SK-N-SH treated with all-trans-retinoic acid at 6 μM for 48 hours (cell line): ENCODE results near the gene AGPAT1.

Experiments
- ARNTL ChIP-seq: fragments of 450-650 bp; formaldehyde crosslinking; IDR thresholded peaks from 2 replicates; pipeline ENCODE4 v1.5.0; 2020; ENCODE audit warnings: low read depth, mild to moderate bottlenecking, moderate library complexity, borderline replicate concordance
- CSDC2 ChIP-seq: fragments of 250-450 bp; sonication (Bioruptor Pico); IDR thresholded peaks from 2 replicates; pipeline ENCODE4 v1.5.0; 2020; ENCODE audit warnings: mild to moderate bottlenecking, moderate library complexity
- ESRRG ChIP-seq: fragments of 250-450 bp; sonication (Bioruptor Pico); IDR thresholded peaks from 2 replicates; pipeline ENCODE4 v1.6.1; 2021; ENCODE audit warnings: mild to moderate bottlenecking
- ISL1 ChIP-seq: fragments of 250-450 bp; sonication (Bioruptor Pico); IDR thresholded peaks from 2 replicates; pipeline ENCODE4 v2.1.2; 2022; ENCODE audit warnings: mild to moderate bottlenecking, moderate library complexity
- PPARA ChIP-seq: fragments of 250-450 bp; sonication (Bioruptor Pico); IDR thresholded peaks from 2 replicates; pipeline ENCODE4 v1.5.0; 2020; ENCODE audit warnings: mild to moderate bottlenecking, borderline replicate concordance
- ZC3H10 ChIP-seq: fragments of 250-450 bp; sonication (Bioruptor Pico); IDR thresholded peaks from 2 replicates; pipeline ENCODE4 v1.5.1; 2021; ENCODE audit warnings: mild to moderate bottlenecking, moderate library complexity
- ZNF70 ChIP-seq: fragments of 450-650 bp; formaldehyde crosslinking; IDR thresholded peaks from 2 replicates; pipeline ENCODE4 v1.5.0; 2020; ENCODE audit warnings: mild to moderate bottlenecking, moderate library complexity
- TF ChIP-seq, protein P1 (sequence below): fragments of 250-450 bp; sonication (Bioruptor Pico); IDR thresholded peaks from 2 replicates; pipeline ENCODE4 v1.8.0; 2020; ENCODE audit warnings: mild to moderate bottlenecking, moderate library complexity, borderline replicate concordance
- TF ChIP-seq, protein P2 (sequence below): fragments of 250-450 bp; sonication (Bioruptor Pico); IDR thresholded peaks from 2 replicates; pipeline ENCODE4 v1.5.1; 2020; ENCODE audit warnings: low read depth, mild to moderate bottlenecking, moderate library complexity

GRCh38 chr6:32167761-32168262 lies 8.1 kb downstream of the AGPAT1 start:
- TF ChIP-seq, protein P1, sequence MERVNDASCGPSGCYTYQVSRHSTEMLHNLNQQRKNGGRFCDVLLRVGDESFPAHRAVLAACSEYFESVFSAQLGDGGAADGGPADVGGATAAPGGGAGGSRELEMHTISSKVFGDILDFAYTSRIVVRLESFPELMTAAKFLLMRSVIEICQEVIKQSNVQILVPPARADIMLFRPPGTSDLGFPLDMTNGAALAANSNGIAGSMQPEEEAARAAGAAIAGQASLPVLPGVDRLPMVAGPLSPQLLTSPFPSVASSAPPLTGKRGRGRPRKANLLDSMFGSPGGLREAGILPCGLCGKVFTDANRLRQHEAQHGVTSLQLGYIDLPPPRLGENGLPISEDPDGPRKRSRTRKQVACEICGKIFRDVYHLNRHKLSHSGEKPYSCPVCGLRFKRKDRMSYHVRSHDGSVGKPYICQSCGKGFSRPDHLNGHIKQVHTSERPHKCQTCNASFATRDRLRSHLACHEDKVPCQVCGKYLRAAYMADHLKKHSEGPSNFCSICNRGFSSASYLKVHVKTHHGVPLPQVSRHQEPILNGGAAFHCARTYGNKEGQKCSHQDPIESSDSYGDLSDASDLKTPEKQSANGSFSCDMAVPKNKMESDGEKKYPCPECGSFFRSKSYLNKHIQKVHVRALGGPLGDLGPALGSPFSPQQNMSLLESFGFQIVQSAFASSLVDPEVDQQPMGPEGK: no peak
- no peak for TF ChIP-seq ISL1 (CRISPR knock-in tag)
- TF ChIP-seq ZC3H10: no peak
- no peak for TF ChIP-seq ZNF70
- TF ChIP-seq CSDC2 (CRISPR knock-in tag): no peak
- no peak for TF ChIP-seq ARNTL (CRISPR knock-in tag)
- TF ChIP-seq, protein P2, sequence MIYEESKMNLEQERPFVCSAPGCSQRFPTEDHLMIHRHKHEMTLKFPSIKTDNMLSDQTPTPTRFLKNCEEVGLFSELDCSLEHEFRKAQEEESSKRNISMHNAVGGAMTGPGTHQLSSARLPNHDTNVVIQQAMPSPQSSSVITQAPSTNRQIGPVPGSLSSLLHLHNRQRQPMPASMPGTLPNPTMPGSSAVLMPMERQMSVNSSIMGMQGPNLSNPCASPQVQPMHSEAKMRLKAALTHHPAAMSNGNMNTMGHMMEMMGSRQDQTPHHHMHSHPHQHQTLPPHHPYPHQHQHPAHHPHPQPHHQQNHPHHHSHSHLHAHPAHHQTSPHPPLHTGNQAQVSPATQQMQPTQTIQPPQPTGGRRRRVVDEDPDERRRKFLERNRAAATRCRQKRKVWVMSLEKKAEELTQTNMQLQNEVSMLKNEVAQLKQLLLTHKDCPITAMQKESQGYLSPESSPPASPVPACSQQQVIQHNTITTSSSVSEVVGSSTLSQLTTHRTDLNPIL (CRISPR knock-in tag): no peak
- no peak for TF ChIP-seq PPARA (CRISPR knock-in tag)
- TF ChIP-seq ESRRG (CRISPR knock-in tag): no peak
